Activated CD4-positive, alpha-beta memory T cell treated with anti-CD3 and anti-CD28 coated beads for 36 hours (primary cell): ENCODE data around the gene CDH12. TPM values are rescaled to one million over a fixed set of nuclear protein-coding genes. Genes with fewer than 3 reads are reported as not detected.
"Not testable (repeated sequence)": the region's sequence is repeated elsewhere in the genome, so short reads cannot be mapped to it uniquely, and the experiment has no call there.

Source experiments
- CTCF ChIA-PET: fragments of 350-600 bp; sonication (Branson Sonifier 250); formaldehyde crosslinking; loops from one replicate; lab custom pipeline; 2021; ENCODE audit warnings: antibody characterized with exemption, inconsistent platforms; lab: Charles Lee
- POLR2A ChIA-PET: fragments of 350-600 bp; sonication (Branson Sonifier 250); formaldehyde crosslinking; loops from one replicate; lab custom pipeline; 2021; ENCODE audit warnings: antibody characterized with exemption; lab: Charles Lee
- DNase-seq: peaks from one replicate; pipeline ENCODE4 v3.0.0-alpha.2; 2020
- H3K27ac Mint-ChIP-seq: one replicate; pipeline ENCODE4 v1.8.0; 2021; ENCODE audit warnings: mixed read lengths
- H3K27me3 Mint-ChIP-seq: one replicate; pipeline ENCODE4 v1.8.0; 2021; ENCODE audit warnings: mixed read lengths
- H3K36me3 Mint-ChIP-seq: one replicate; pipeline ENCODE4 v1.8.0; 2021; ENCODE audit warnings: mixed read lengths
- H3K4me1 Mint-ChIP-seq: one replicate; pipeline ENCODE4 v1.8.0; 2021; ENCODE audit warnings: low read depth, mixed read lengths
- H3K4me3 Mint-ChIP-seq: one replicate; pipeline ENCODE4 v1.8.0; 2021; ENCODE audit warnings: mild to moderate bottlenecking, mixed read lengths
- H3K9me3 Mint-ChIP-seq: one replicate; pipeline ENCODE4 v1.8.0; 2021; ENCODE audit warnings: mixed read lengths
- intact Hi-C: fragments of 100-400 bp; cut with micrococcal nuclease; formaldehyde crosslinking; loops from one replicate; pipeline ENCODE4 v1.15.1; 2023
- total RNA-seq, 2 experiments: library from RNA; stranded (reverse); gene quantifications; one replicate each; pipeline ENCODE4 v1.2.3, GENCODE V29; 2021

CDH12 gene
- total RNA-seq, 2 experiments from 2014 or later = not detected

DNA sequence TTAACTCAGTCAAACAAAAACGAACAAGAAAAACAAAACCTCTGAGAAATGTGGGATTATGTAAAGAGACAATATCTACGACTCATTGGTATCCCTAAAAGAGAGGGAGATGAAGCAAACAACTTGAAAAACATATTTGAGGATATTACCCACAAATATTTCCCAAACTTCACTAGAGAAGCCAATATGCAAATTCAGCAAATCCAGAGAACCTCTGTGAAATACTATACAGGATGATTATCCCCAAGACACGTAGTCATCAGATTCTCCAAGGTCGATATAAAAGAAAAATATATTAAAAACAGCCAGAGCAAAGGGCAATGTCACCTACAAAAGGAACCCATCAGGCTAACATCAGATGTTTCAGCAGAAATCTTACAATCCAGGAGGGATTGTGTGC is 226.1 kb downstream of the CDH12 start:
- no peak overlapping the region for H3K27ac Mint-ChIP-seq
- CTCF ChIA-PET = no interaction called here
- H3K36me3 Mint-ChIP-seq = no peaks in the 10 kb centered on the region
- H3K4me1 Mint-ChIP-seq = no peaks in the 10 kb centered on the region
- H3K27me3 Mint-ChIP-seq = no peaks in the 10 kb centered on the region
- no peak for DNase-seq
- POLR2A ChIA-PET = no interaction called here
- H3K9me3 Mint-ChIP-seq = peaks cover 48% of the 10 kb centered on the region
- H3K4me3 Mint-ChIP-seq = no peak overlapping the region
- intact Hi-C loops = no loop called here

DNA sequence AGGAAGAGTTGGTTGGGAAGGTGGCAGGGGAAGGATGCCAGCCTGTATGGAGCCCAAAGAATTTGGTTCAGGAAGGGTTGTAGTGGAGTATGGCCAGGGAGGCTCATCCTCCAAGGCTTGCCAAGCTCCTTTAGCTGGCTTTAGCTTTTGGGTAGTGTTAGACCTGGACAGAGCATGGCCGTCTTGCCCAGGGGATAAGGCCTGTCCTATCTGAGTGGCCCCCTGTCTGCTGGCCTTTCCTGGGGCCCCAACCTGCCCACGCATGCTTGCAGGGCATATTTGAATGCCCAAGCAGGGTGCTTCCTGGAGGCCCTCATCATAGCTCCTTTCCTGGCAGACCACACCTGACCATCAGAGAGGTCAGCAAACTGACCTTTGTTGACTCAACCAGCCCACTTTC is 227.7 kb downstream of the CDH12 start:
- Mint-ChIP-seq H3K4me1 (no peaks in the 10 kb centered on the region), H3K4me3 (no peak overlapping the region), H3K27ac (no peak overlapping the region), H3K9me3 (peaks cover 47% of the 10 kb centered on the region), H3K36me3 (no peaks in the 10 kb centered on the region), H3K27me3 (no peaks in the 10 kb centered on the region)
- CTCF ChIA-PET = no interaction called here
- no peak for DNase-seq
- POLR2A ChIA-PET = no interaction called here
- intact Hi-C loops = no loop called here

DNA sequence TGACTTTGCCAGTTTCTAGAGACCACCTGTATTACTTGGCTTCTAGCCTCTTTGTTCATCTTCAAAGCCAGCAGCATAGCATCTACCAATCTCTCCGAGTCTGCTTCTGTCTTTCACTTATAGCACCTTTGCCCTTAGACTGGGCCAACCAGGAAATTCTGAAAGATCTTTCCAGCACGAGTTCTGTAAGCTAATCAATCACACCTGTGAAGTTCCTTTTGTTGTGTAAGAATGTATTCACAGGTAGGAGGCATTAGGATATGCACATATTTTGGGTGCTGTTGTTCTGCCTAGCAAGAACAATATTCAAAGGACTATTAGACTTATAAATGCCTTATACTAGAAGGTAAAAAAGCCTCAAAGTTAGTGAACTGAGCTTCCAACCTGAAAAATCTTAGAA is 232.1 kb downstream of the CDH12 start:
- intact Hi-C loops = no loop called here
- no peaks in the 10 kb centered on the region for H3K36me3 Mint-ChIP-seq
- no peaks in the 10 kb centered on the region for H3K4me1 Mint-ChIP-seq
- H3K4me3 Mint-ChIP-seq = no peak overlapping the region
- no peaks in the 10 kb centered on the region for H3K27me3 Mint-ChIP-seq
- CTCF ChIA-PET = no interaction called here
- H3K9me3 Mint-ChIP-seq = peaks cover 35% of the 10 kb centered on the region
- H3K27ac Mint-ChIP-seq = no peak overlapping the region
- DNase-seq = no peak
- POLR2A ChIA-PET = no interaction called here

DNA sequence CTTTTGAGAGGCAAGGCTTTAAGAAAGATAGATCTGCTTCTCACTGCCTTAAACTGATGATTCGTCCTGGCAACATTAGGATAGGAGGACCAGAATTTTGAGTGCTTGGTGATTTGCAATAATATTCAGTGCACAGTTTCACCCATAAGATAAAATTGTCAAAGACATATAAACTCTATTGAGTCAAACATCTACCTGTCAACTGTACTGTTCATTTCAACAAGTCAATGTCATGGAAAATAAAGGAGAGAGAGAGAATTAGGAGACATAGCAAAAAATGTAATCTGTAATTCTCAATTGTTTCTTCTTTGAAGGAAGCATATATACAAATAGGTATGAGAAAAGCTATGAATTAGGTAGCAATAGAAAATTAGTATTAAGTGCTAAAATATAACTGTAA is 237.2 kb downstream of the CDH12 start:
- no peaks in the 10 kb centered on the region for H3K36me3 Mint-ChIP-seq
- peaks cover 13% of the 10 kb centered on the region for H3K9me3 Mint-ChIP-seq
- H3K27ac Mint-ChIP-seq = no peak overlapping the region
- H3K4me1 Mint-ChIP-seq = no peaks in the 10 kb centered on the region
- POLR2A ChIA-PET = no interaction called here
- H3K4me3 Mint-ChIP-seq = no peak overlapping the region
- intact Hi-C loops = no loop called here
- H3K27me3 Mint-ChIP-seq = no peaks in the 10 kb centered on the region
- CTCF ChIA-PET = no interaction called here
- DNase-seq = no peak

DNA sequence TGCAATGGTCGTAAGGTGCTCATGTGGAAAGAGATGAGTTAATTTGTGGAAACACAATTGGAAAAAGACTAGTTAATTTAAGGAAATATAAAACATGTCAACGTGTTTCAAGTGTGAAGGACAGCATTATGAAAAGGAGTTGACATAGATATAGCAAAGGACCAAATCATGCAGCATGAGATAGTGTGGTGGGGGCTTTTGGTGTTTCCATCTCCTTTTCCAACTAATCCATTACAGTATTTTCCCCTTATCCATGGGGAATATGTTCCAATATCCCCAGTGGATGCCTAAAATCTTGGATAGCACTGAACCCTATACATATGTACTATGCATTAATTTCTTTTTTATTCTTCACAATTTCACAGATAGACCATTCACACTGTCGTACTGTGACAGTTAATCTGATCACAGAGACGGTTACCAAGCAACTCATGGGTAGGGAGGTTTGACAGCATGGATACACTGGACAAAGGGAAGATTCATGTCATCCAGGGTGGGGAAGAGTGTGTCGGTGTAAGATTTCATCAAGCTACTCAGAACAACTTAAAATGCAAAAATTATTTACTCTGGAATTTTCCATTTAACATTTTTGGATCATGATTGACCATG is 238.6 kb downstream of the CDH12 start:
- H3K9me3 Mint-ChIP-seq = peaks cover 16% of the 10 kb centered on the region
- no peaks in the 10 kb centered on the region for H3K27me3 Mint-ChIP-seq
- no peaks in the 10 kb centered on the region for H3K36me3 Mint-ChIP-seq
- DNase-seq = no peak
- ChIA-PET POLR2A (no interaction called here), CTCF (no interaction called here)
- no peak overlapping the region for H3K27ac Mint-ChIP-seq
- no peak overlapping the region for H3K4me3 Mint-ChIP-seq
- no peaks in the 10 kb centered on the region for H3K4me1 Mint-ChIP-seq
- intact Hi-C loops = no loop called here

DNA sequence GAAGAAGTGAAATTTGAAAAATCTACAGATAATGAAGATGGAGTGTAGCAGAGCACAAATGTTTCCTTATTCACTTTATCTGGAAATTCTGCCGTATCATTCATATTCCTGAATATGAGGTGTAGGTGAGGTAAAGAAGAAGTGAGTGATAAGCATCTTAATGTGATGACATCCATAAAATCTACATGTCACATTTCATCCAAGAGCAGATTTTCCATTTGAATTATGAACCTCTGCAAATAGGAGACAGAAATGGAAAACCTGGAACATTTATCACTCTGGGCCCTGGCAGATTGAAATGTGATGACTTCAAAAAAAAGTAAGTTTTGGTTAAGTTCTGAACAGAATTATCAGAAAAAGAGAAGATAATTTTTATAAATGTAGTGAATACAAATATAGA is 240.2 kb downstream of the CDH12 start:
- Mint-ChIP-seq H3K27me3 (no peaks in the 10 kb centered on the region), H3K27ac (no peak overlapping the region), H3K4me1 (no peaks in the 10 kb centered on the region), H3K9me3 (peaks cover 9% of the 10 kb centered on the region), H3K4me3 (no peak overlapping the region), H3K36me3 (no peaks in the 10 kb centered on the region)
- CTCF ChIA-PET = no interaction called here
- DNase-seq = no peak
- POLR2A ChIA-PET = no interaction called here
- intact Hi-C loops = no loop called here

DNA sequence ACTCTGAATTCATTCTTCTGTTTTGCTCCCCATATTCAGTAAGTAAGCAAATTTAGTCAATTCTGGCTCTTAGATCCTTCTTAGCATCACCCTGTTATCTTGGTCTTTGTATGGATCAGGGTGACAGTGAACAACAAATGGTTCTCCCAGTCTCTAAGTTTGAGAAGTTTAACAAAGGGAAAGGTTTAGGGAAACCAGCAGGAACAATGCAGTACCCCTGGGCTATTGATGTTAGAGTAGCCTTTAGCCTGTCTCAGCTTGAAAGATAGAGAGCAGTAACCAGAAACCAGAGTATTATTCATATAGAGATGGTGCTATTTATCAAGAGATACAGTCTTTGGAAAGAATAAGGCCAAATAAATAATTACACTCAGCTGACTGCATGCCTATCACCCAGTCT is 241.8 kb downstream of the CDH12 start:
- no peaks in the 10 kb centered on the region for H3K4me1 Mint-ChIP-seq
- no peaks in the 10 kb centered on the region for H3K36me3 Mint-ChIP-seq
- no peak overlapping the region for H3K4me3 Mint-ChIP-seq
- no peak overlapping the region for H3K27ac Mint-ChIP-seq
- intact Hi-C loops = no loop called here
- ChIA-PET POLR2A (no interaction called here), CTCF (interaction anchor here (1.0 kb wide), 1 partner anchor 8 kb away, joined by 3 read pairs; no protein-coding TSS in a partner anchor)
- peaks cover 17% of the 10 kb centered on the region for H3K9me3 Mint-ChIP-seq
- no peaks in the 10 kb centered on the region for H3K27me3 Mint-ChIP-seq
- no peak for DNase-seq

DNA sequence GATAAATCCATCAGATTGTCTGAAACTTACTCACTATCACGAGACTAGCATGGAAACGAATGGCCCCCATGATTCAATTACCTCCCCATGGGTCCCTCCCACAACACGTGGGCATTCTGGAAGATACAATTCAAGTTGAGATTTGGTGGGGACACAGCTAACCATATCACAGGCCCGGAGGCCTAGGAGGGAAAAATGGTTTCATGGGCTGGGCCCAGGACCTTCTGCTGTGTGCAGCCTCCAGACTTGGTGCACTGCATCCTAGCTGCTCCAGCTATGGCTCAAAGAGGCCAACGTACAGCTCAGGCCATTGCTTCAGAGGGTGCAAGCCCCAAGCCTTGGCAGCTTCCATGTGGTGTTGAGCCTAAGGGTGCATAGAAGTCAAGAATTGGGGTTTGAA is 245.6 kb downstream of the CDH12 start:
- H3K4me3 Mint-ChIP-seq, H3K4me1 Mint-ChIP-seq, H3K27me3 Mint-ChIP-seq, H3K36me3 Mint-ChIP-seq, POLR2A ChIA-PET, CTCF ChIA-PET, H3K27ac Mint-ChIP-seq, intact Hi-C loops, DNase-seq: not testable (repeated sequence)
- H3K9me3 Mint-ChIP-seq = peaks cover 15% of the 10 kb centered on the region

DNA sequence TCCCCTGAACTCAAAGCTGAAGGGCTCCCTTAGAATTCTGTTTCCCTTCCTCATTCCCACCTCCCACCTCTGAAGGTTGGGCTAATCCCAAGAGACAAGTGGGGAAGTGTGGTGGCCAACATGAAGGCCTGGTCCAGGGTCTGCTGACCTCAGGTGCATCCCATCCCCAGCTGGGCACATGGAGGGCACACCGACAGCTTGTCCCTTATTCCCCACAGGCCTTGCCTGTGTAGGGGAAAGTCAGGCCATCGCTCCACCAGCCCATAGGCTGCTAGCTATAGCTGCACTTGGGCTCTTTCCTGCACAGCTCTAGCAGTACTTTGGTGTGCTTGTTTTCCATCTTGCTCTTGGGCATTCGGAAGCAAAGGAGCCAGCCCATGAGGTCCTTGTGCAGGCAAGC is 247.7 kb downstream of the CDH12 start:
- Mint-ChIP-seq H3K4me3 (no peak overlapping the region), H3K4me1 (no peaks in the 10 kb centered on the region), H3K36me3 (no peaks in the 10 kb centered on the region), H3K9me3 (peaks cover 15% of the 10 kb centered on the region), H3K27ac (no peak overlapping the region), H3K27me3 (no peaks in the 10 kb centered on the region)
- DNase-seq = no peak
- intact Hi-C loops = no loop called here
- POLR2A ChIA-PET = no interaction called here
- CTCF ChIA-PET = no interaction called here

DNA sequence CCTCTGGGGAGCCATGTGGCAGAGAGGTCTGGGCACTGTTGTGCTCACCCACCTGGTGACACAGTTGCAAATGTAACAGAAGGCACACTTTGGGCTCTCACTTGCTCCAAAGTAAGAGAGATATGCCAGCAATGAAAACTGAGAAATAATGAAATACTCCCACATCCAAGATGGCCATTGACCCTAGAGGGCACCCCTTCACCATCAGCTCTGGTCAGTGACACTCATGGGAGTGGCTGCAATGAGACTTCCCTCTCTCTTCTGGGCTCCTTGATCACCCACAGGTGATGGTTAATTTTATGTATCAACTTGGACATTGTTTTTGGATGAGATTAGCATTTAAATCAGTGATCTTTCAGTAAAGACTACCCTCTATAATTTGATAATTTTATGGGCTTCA is 248.4 kb downstream of the CDH12 start:
- POLR2A ChIA-PET = no interaction called here
- CTCF ChIA-PET = no interaction called here
- intact Hi-C loops = no loop called here
- DNase-seq = no peak
- Mint-ChIP-seq H3K9me3 (peaks cover 12% of the 10 kb centered on the region), H3K27ac (no peak overlapping the region), H3K4me3 (no peak overlapping the region), H3K27me3 (no peaks in the 10 kb centered on the region), H3K4me1 (no peaks in the 10 kb centered on the region), H3K36me3 (no peaks in the 10 kb centered on the region)

DNA sequence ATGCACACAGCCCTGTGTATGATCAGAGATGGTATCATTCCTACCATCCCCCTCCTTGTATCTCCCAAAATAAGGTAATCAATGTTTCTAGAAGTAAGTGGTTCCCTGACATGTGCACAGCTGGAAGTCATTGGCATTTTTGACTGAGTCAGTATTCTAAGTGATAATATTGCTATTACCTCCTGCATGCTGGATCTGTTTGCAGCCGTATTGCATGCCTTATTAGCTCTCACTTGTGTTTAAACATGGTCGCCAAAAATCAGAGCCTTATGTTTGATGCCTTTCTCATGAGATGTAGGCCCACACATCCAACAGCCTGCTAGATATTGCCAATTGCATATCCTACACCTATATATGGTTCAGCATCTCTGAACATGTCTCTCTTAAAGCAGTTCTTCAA is 254.3 kb downstream of the CDH12 start:
- ChIA-PET POLR2A (no interaction called here), CTCF (no interaction called here)
- Mint-ChIP-seq H3K9me3 (peaks cover 11% of the 10 kb centered on the region), H3K4me3 (no peak overlapping the region), H3K4me1 (no peaks in the 10 kb centered on the region), H3K27ac (no peak overlapping the region), H3K36me3 (no peaks in the 10 kb centered on the region), H3K27me3 (no peaks in the 10 kb centered on the region)
- no peak for DNase-seq
- intact Hi-C loops = no loop called here

DNA sequence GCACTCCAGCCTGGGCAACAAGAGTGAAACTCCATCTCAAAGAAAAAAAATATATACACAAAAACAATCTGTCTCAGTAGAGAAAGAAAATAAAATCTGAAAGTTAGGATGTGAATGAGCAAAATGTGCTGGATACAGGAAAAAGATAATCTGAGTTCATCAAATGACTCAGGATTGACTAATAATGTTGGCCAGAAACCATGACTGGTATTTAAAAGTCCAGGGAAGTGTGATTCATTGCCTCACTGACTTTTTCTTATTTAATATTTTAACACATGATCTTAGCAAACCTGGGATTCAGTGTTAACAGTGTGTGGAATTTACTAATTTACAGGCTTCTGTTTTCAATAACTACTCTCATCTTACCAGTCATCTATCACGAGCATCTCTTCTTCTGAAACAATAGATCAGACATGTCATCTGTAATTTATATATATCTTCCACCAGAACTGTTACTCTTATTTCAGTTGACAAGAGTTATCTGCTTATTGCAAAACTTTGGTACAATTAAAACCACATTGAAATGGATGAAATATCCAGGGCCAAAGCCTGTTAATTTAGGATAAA is 256.7 kb downstream of the CDH12 start:
- CTCF ChIA-PET = no interaction called here
- no peak overlapping the region for H3K4me3 Mint-ChIP-seq
- H3K27ac Mint-ChIP-seq = no peak overlapping the region
- H3K36me3 Mint-ChIP-seq = no peaks in the 10 kb centered on the region
- intact Hi-C loops = no loop called here
- POLR2A ChIA-PET = no interaction called here
- H3K27me3 Mint-ChIP-seq = no peaks in the 10 kb centered on the region
- DNase-seq = no peak
- peaks cover 11% of the 10 kb centered on the region for H3K9me3 Mint-ChIP-seq
- no peaks in the 10 kb centered on the region for H3K4me1 Mint-ChIP-seq

DNA sequence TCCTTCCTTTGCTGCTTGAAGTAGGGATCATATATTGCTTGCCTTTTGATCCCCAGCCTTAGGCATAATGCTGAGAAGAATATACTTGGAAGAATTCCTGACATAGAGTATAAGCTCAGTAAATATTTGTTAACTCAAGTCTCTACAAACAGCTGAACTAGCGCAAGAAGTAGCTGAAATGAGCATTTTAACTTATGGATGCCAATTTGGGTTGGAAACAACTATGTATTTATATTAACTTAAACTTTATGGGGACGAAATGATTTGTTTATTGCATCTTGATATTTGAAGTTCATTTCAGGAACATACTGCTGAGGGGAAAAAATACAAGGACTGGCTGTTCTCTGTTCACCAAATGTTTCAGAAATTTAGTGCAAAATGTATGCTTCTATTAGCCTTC is 258.7 kb downstream of the CDH12 start:
- intact Hi-C loops = no loop called here
- POLR2A ChIA-PET = no interaction called here
- CTCF ChIA-PET = no interaction called here
- no peak for DNase-seq
- Mint-ChIP-seq H3K27ac (no peak overlapping the region), H3K4me3 (no peak overlapping the region), H3K9me3 (peaks cover 11% of the 10 kb centered on the region), H3K36me3 (no peaks in the 10 kb centered on the region), H3K4me1 (no peaks in the 10 kb centered on the region), H3K27me3 (no peaks in the 10 kb centered on the region)
